KOPT-K1 (cell line): ENCODE data around the gene VWC2.
"Not testable (repeated sequence)": the region's sequence is repeated elsewhere in the genome, so short reads cannot be mapped to it uniquely, and the experiment has no call there.

Experiments used
- H3K27ac ChIP-seq: fragments of 200-600 bp; sonication (generic); 2 replicates; pipeline ENCODE4 v1.5.1; 2016; ENCODE audit warnings: antibody characterized with exemption, mild to moderate bottlenecking, low read depth, low read length; ENCODE audit not compliant: poor library complexity, severe bottlenecking
- H3K36me3 ChIP-seq: fragments of 200-600 bp; sonication (generic); 2 replicates; pipeline ENCODE4 v1.5.1; 2017; ENCODE audit warnings: antibody characterized with exemption, mild to moderate bottlenecking, low read length, moderate library complexity; ENCODE audit not compliant: insufficient read depth
- H3K9me3 ChIP-seq: fragments of 200-600 bp; sonication (generic); 2 replicates; pipeline ENCODE4 v1.5.1; 2017; ENCODE audit warnings: antibody characterized with exemption, low read length, mild to moderate bottlenecking; ENCODE audit not compliant: insufficient read depth, poor library complexity, severe bottlenecking

VWC2 gene

GRCh38 chr7:49803812-49804211, 30.4 kb downstream of the VWC2 start:
- Histone ChIP-seq H3K27ac (no peak overlapping the region), H3K36me3 (no peaks in the 10 kb centered on the region), H3K9me3 (no peaks in the 10 kb centered on the region)

- H3K9me3 ChIP-seq: no peaks in the 10 kb centered on the region
- no peaks in the 10 kb centered on the region for H3K36me3 ChIP-seq
- no peak overlapping the region for H3K27ac ChIP-seq
Observed at GRCh38 chr7:49805371-49806007, 32.1 kb downstream of the VWC2 start.

GRCh38 chr7:49812534-49812933, 39.1 kb downstream of the VWC2 start:
- Histone ChIP-seq H3K36me3 (no peaks in the 10 kb centered on the region), H3K27ac (no peak overlapping the region), H3K9me3 (no peaks in the 10 kb centered on the region)

- H3K36me3 ChIP-seq: no peaks in the 10 kb centered on the region
- no peaks in the 10 kb centered on the region for H3K9me3 ChIP-seq
- H3K27ac ChIP-seq: no peak overlapping the region
Observed at GRCh38 chr7:49817279-49817678, 43.8 kb downstream of the VWC2 start.

- H3K36me3 ChIP-seq: no peaks in the 10 kb centered on the region
- no peak overlapping the region for H3K27ac ChIP-seq
- H3K9me3 ChIP-seq: no peaks in the 10 kb centered on the region
Observed at GRCh38 chr7:49821181-49821580, 47.7 kb downstream of the VWC2 start.

GRCh38 chr7:49822856-49823255, 49.4 kb downstream of the VWC2 start:
- H3K36me3 ChIP-seq: no peaks in the 10 kb centered on the region

GRCh38 chr7:49823566-49823965, 50.1 kb downstream of the VWC2 start:
- H3K27ac ChIP-seq: no peak overlapping the region
- H3K36me3 ChIP-seq: no peaks in the 10 kb centered on the region
- H3K9me3 ChIP-seq: no peaks in the 10 kb centered on the region

More at GRCh38 chr7:49822856-49823255, 49.4 kb downstream of the VWC2 start:
- no peaks in the 10 kb centered on the region for H3K9me3 ChIP-seq
- H3K27ac ChIP-seq: no peak overlapping the region

- Histone ChIP-seq H3K36me3 (no peaks in the 10 kb centered on the region), H3K9me3 (no peaks in the 10 kb centered on the region)
Observed at GRCh38 chr7:49839863-49840645, 66.6 kb downstream of the VWC2 start.

GRCh38 chr7:49840751-49841405, 67.4 kb downstream of the VWC2 start:
- no peaks in the 10 kb centered on the region for H3K36me3 ChIP-seq

More at GRCh38 chr7:49839863-49840645, 66.6 kb downstream of the VWC2 start:
- H3K27ac ChIP-seq: no peak overlapping the region

GRCh38 chr7:49845626-49846025, 72.2 kb downstream of the VWC2 start:
- Histone ChIP-seq H3K36me3 (no peaks in the 10 kb centered on the region), H3K27ac (no peak overlapping the region), H3K9me3 (no peaks in the 10 kb centered on the region)

More at GRCh38 chr7:49840751-49841405, 67.4 kb downstream of the VWC2 start:
- H3K27ac ChIP-seq: no peak overlapping the region
- H3K9me3 ChIP-seq: no peaks in the 10 kb centered on the region

- Histone ChIP-seq H3K36me3 (no peaks in the 10 kb centered on the region), H3K9me3 (no peaks in the 10 kb centered on the region), H3K27ac (no peak overlapping the region)
Observed at GRCh38 chr7:49848211-49848841, 74.9 kb downstream of the VWC2 start.

- Histone ChIP-seq H3K27ac (no peak overlapping the region), H3K9me3 (no peaks in the 10 kb centered on the region), H3K36me3 (no peaks in the 10 kb centered on the region)
Observed at GRCh38 chr7:49850921-49851613, 77.6 kb downstream of the VWC2 start.

GRCh38 chr7:49851614-49851934, 78.1 kb downstream of the VWC2 start:
- H3K27ac ChIP-seq, H3K9me3 ChIP-seq, H3K36me3 ChIP-seq: not testable (repeated sequence)

- no peaks in the 10 kb centered on the region for H3K9me3 ChIP-seq
Observed at GRCh38 chr7:49852619-49853462, 79.4 kb downstream of the VWC2 start.

More at GRCh38 chr7:49852619-49853462, 79.4 kb downstream of the VWC2 start:
- no peak overlapping the region for H3K27ac ChIP-seq
- no peaks in the 10 kb centered on the region for H3K36me3 ChIP-seq
